Caco-2 (cell line): ENCODE measurements around the gene NMRK2. TPM values are rescaled to one million over a fixed set of nuclear protein-coding genes. Genes with fewer than 3 reads are reported as not detected.

Source experiments
- BruUV-seq: library from RNA; stranded (reverse); fragments of 400-500 nt; replicated peaks from 2 replicates; lab custom pipeline; 2021; lab: Mats Ljungman, UMichigan
- CTCF ChIA-PET: fragments of 300-600 bp; sonication (Branson Sonifier 250); formaldehyde crosslinking; loops from one replicate; lab custom pipeline; 2022; ENCODE audit warnings: antibody characterized with exemption; lab: Charles Lee
- POLR2A ChIA-PET: fragments of 300-600 bp; sonication (Branson Sonifier 250); formaldehyde crosslinking; loops from one replicate; lab custom pipeline; 2022; ENCODE audit warnings: antibody characterized with exemption; lab: Charles Lee
- DNase-seq, 2 experiments: peaks; one replicate each; pipeline versions ENCODE4 v3.0.0 to v3.0.0-alpha.2; 2020 to 2022
- H3K27me3 ChIP-seq: replicated peaks from 2 replicates; pipeline ENCODE4 v1.6.0; 2011; ENCODE audit warnings: low read length; ENCODE audit not compliant: control insufficient read depth, insufficient read depth
- H3K36me3 ChIP-seq: 2 replicates; pipeline ENCODE4 v1.5.1; 2011; ENCODE audit warnings: low read length; ENCODE audit not compliant: control insufficient read depth, insufficient read depth
- H3K4me1 ChIP-seq: fragments of 250-450 bp; sonication (Bioruptor Pico); 2 replicates; pipeline ENCODE4 v1.5.1; 2020; ENCODE audit warnings: mild to moderate bottlenecking
- H3K4me3 ChIP-seq: 2 replicates; pipeline ENCODE4 v1.5.1; 2011; ENCODE audit warnings: low read depth, mild to moderate bottlenecking, control low read depth, low read length
- H3K9me3 ChIP-seq: fragments of 250-450 bp; sonication (Bioruptor Pico); 2 replicates; pipeline ENCODE4 v1.5.1; 2020; ENCODE audit warnings: mild to moderate bottlenecking, moderate library complexity
- H3K27ac Mint-ChIP-seq: one replicate; pipeline ENCODE4 v1.8.0; 2022; ENCODE audit warnings: mixed read lengths; ENCODE audit not compliant: unreplicated experiment
- H3K27me3 Mint-ChIP-seq: one replicate; pipeline ENCODE4 v1.8.0; 2022; ENCODE audit warnings: mixed read lengths; ENCODE audit not compliant: insufficient read depth, unreplicated experiment
- H3K36me3 Mint-ChIP-seq: one replicate; pipeline ENCODE4 v1.8.0; 2022; ENCODE audit warnings: mild to moderate bottlenecking, mixed read lengths; ENCODE audit not compliant: insufficient read depth, unreplicated experiment
- H3K4me1 Mint-ChIP-seq: one replicate; pipeline ENCODE4 v1.8.0; 2022; ENCODE audit warnings: low read depth, mixed read lengths; ENCODE audit not compliant: unreplicated experiment
- H3K4me3 Mint-ChIP-seq: one replicate; pipeline ENCODE4 v1.8.0; 2022; ENCODE audit warnings: mild to moderate bottlenecking, moderate library complexity, mixed read lengths; ENCODE audit not compliant: unreplicated experiment
- H3K9me3 Mint-ChIP-seq: one replicate; pipeline ENCODE4 v1.8.0; 2022; ENCODE audit warnings: mixed read lengths; ENCODE audit not compliant: unreplicated experiment
- CTCF ChIP-seq, 2 experiments: fragments of 200-600 bp in 1 of 2; IDR thresholded peaks; 1 replicate in 1 of 2; 2 replicates in 1 of 2; pipeline versions ENCODE4 v1.5.1 to v1.8.0; 2011 to 2022; ENCODE audit warnings: antibody characterized with exemption in 1 of 2, control low read depth in 1 of 2, inconsistent platforms in 1 of 2, low read depth in 1 of 2, low read length in 1 of 2, mild to moderate bottlenecking in 1 of 2, moderate library complexity in 1 of 2; ENCODE audit not compliant: insufficient read depth in 1 of 2, severe bottlenecking in 1 of 2, unreplicated experiment in 1 of 2
- intact Hi-C: fragments of 100-400 bp; cut with micrococcal nuclease; formaldehyde crosslinking; loops from one replicate; pipeline ENCODE4 v1.10.0; 2022; ENCODE audit not compliant: unreplicated experiment
- total RNA-seq: library from RNA; stranded (reverse); gene quantifications from 2 replicates; pipeline ENCODE4 v1.2.3, GENCODE V29; 2022

Gene NMRK2
- total RNA-seq, 1 experiment from 2014 or later: not detected

- Histone ChIP-seq H3K4me1 (no peaks in the 10 kb centered on the region), H3K36me3 (no peaks in the 10 kb centered on the region), H3K4me3 (no peak overlapping the region), H3K27me3 (no peaks in the 10 kb centered on the region), H3K9me3 (0 out of 2 replicates have a peak, but pooled peaks cover 6% of the 10 kb centered on the region)
- BruUV-seq: no TSS peak
- Mint-ChIP-seq H3K36me3 (no peaks in the 10 kb centered on the region), H3K4me1 (no peaks in the 10 kb centered on the region), H3K27ac (no peak overlapping the region), H3K9me3 (no peaks in the 10 kb centered on the region), H3K27me3 (no peaks in the 10 kb centered on the region), H3K4me3 (no peak overlapping the region)
- POLR2A ChIA-PET: no interaction called here
- DNase-seq: no peak
- intact Hi-C loops: no loop called here
- CTCF ChIA-PET: interaction anchor here (0.6 kb wide), 1 partner anchor 88 kb away, joined by 4 read pairs; no protein-coding TSS in a partner anchor
- TF ChIP-seq CTCF (IDR thresholded peaks at IDR 0.05; ENCODE audit: insufficient read depth in 1 of 2, low read depth in 1 of 2, low read length in 1 of 2, severe bottlenecking in 1 of 2, unreplicated experiment in 1 of 2): no peak
Observed at GRCh38 chr19:3899531-3900294, 33.2 kb upstream of the NMRK2 start.

- ChIA-PET POLR2A (no interaction called here), CTCF (no interaction called here)
- TF ChIP-seq CTCF (IDR thresholded peaks at IDR 0.05; ENCODE audit: insufficient read depth in 1 of 2, low read depth in 1 of 2, low read length in 1 of 2, severe bottlenecking in 1 of 2, unreplicated experiment in 1 of 2): no peak
- no peaks in the 10 kb centered on the region for H3K4me1 Mint-ChIP-seq
- H3K9me3 Mint-ChIP-seq: no peaks in the 10 kb centered on the region
- H3K9me3 ChIP-seq: 0 out of 2 replicates have a peak, but pooled peaks cover 6% of the 10 kb centered on the region
- H3K27ac Mint-ChIP-seq: no peak overlapping the region
- H3K4me1 ChIP-seq: no peaks in the 10 kb centered on the region
- no peaks in the 10 kb centered on the region; the same call in 1 of the 2 replicates for H3K27me3 ChIP-seq
- no TSS peak for BruUV-seq
- H3K4me3 ChIP-seq: no peak overlapping the region
- H3K27me3 Mint-ChIP-seq: peaks cover 4% of the 10 kb centered on the region
- intact Hi-C loops: no loop called here
- no peak overlapping the region for H3K4me3 Mint-ChIP-seq
- no peaks in the 10 kb centered on the region for H3K36me3 ChIP-seq
- DNase-seq: no peak
- no peaks in the 10 kb centered on the region for H3K36me3 Mint-ChIP-seq
Observed at GRCh38 chr19:3902317-3902973, 30.4 kb upstream of the NMRK2 start.

GRCh38 chr19:3904233-3904632 lies 28.6 kb upstream of the NMRK2 start:
- H3K36me3 Mint-ChIP-seq: no peaks in the 10 kb centered on the region
- Histone ChIP-seq H3K36me3 (no peaks in the 10 kb centered on the region), H3K4me3 (no peak overlapping the region), H3K4me1 (no peaks in the 10 kb centered on the region), H3K9me3 (no peaks in the 10 kb centered on the region), H3K27me3 (no peaks in the 10 kb centered on the region; the same call in 1 of the 2 replicates)
- H3K27ac Mint-ChIP-seq: no peak overlapping the region
- DNase-seq: no peak
- H3K27me3 Mint-ChIP-seq: peaks cover 5% of the 10 kb centered on the region
- ChIA-PET POLR2A (no interaction called here), CTCF (no interaction called here)
- H3K4me3 Mint-ChIP-seq: no peak overlapping the region
- BruUV-seq: no TSS peak
- intact Hi-C loops: no loop called here
- no peaks in the 10 kb centered on the region for H3K9me3 Mint-ChIP-seq
- no peaks in the 10 kb centered on the region for H3K4me1 Mint-ChIP-seq
- TF ChIP-seq CTCF (IDR thresholded peaks at IDR 0.05; ENCODE audit: insufficient read depth in 1 of 2, low read depth in 1 of 2, low read length in 1 of 2, severe bottlenecking in 1 of 2, unreplicated experiment in 1 of 2): no peak
